Choroid plexus epithelial cell (primary cell): ENCODE results near the gene FGF8.

Experiments used
- DNase-seq: peaks from one replicate; pipeline ENCODE4 v3.0.0-alpha.2; 2010; ENCODE audit warnings: low read depth
- H3K4me3 ChIP-seq: 2 replicates; pipeline ENCODE4 v1.5.1; 2011; ENCODE audit warnings: low read depth, mild to moderate bottlenecking, control low read depth, low read length, moderate library complexity
- TF ChIP-seq, protein P1 (sequence below): conservative IDR thresholded peaks from 2 replicates; pipeline ENCODE4 v1.5.1; 2011; ENCODE audit warnings: low read depth, mild to moderate bottlenecking, control low read depth, inconsistent platforms, low read length, moderate library complexity

Gene FGF8

DNA sequence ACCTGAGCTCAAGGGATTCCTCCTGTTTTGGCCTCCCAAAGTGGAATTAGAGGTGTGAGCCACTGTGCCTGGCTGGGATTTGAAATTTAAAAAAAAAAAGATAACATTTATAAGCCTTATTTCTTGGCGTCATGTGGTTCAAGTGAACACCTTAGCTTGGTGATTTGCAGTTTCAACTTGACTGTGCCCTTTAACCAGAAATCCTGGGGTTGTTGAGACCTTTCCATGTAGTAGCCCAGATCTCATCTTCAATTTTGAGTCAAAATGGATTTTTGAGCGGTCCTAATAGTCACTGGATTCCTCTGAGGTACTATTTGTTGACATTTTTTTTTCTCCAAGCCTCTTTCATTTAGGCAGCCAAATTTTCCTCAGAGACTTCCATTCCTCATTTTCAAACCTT, 51.5 kb downstream of the FGF8 start:
- TF ChIP-seq, protein P1, sequence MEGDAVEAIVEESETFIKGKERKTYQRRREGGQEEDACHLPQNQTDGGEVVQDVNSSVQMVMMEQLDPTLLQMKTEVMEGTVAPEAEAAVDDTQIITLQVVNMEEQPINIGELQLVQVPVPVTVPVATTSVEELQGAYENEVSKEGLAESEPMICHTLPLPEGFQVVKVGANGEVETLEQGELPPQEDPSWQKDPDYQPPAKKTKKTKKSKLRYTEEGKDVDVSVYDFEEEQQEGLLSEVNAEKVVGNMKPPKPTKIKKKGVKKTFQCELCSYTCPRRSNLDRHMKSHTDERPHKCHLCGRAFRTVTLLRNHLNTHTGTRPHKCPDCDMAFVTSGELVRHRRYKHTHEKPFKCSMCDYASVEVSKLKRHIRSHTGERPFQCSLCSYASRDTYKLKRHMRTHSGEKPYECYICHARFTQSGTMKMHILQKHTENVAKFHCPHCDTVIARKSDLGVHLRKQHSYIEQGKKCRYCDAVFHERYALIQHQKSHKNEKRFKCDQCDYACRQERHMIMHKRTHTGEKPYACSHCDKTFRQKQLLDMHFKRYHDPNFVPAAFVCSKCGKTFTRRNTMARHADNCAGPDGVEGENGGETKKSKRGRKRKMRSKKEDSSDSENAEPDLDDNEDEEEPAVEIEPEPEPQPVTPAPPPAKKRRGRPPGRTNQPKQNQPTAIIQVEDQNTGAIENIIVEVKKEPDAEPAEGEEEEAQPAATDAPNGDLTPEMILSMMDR = no peak
- no peak for DNase-seq
- H3K4me3 ChIP-seq = no peak overlapping the region

DNA sequence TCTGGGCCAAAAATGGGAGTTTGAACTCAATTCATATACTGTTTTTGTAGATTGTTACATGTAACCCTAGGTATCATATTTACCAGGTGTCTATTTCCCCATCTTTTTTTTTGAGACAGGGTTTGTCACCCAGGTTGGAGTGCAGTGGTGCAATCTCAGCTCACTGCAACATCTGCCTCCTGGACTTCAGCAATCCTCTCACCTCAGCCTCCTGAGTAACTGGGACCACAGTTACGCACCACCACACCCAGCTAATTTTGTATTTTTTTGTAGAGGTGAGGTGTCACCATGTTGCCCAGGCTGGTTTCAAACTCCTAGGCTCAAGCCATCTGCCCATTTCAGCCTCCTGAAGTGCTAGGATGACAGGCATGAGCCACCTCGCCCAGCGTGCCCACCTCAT, 52.7 kb downstream of the FGF8 start:
- no peak for DNase-seq
- no peak overlapping the region for H3K4me3 ChIP-seq
- TF ChIP-seq, protein P1 = no peak

DNA sequence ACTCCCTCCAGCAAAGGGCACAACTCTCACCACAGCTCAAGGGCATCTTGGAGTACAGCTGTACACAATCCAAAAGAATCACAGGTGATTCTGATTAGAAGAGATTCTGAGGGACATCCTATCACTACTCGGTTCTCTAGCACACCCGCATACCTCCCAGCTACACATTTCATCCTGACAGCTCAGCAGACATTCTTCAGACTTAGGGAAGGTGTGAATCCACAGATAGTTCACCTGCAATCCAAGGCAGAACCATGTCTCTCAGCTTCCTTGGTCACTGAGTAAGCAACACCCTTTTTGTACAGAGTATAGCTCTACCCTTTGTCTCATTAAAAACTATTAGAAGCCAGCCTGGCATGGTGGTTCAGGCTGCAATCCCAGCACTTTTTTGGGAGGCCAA, 54.1 kb downstream of the FGF8 start:
- TF ChIP-seq, protein P1 = no peak

DNA sequence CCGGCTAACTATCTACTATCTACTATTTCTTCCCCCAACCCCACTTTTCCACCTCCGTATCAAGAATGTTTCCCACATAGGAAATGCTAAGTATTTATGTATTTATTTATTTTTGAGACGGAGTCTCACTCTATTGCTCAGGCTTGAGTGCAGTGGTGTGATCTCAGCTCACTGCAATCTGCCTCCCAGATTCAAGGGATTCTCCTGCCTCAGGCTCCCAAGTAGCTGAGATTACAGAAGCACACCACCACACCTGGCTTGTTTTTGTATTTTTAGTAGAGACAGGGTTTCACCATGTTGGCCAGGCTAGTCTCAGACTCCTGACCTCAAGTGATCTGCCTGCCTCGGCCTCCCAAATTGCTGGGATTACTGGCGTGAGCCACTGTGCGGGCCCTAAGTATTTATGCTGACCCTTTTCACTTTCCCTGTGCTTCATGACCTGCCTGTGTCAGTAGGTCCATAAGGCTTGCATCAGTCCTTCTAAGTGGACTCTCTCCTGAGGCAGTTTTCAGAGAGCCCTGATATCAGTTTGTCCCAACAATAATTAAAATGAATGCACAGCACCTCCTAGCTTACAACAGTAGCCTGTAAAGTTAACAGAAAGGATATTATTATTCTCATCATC, 55.2 kb downstream of the FGF8 start:
- H3K4me3 ChIP-seq = no peak overlapping the region
- TF ChIP-seq, protein P1 = no peak
- DNase-seq = no peak

More for the DNA sequence above, 54.1 kb downstream of the FGF8 start:
- H3K4me3 ChIP-seq = no peak overlapping the region
- no peak for DNase-seq
